Measurements from ENCODE around the gene SAT1. TPM values are rescaled to one million over a fixed set of nuclear protein-coding genes. Genes with fewer than 3 reads are reported as not detected.

SAT1 gene
- total and polyA plus RNA-seq, 2 experiments from 2014 or later = 1,822 to 2,173 TPM

GRCh38 chrX:23784470-23785331, 1.7 kb downstream of the SAT1 start:
- peaks cover 27% of the 10 kb centered on the region for H3K79me2 ChIP-seq
- peaks cover 12% of the 10 kb centered on the region for H4K20me1 ChIP-seq (ENCODE audit: insufficient read depth, poor library complexity, severe bottlenecking)
- H3K9me2 ChIP-seq (replicated peaks; ENCODE audit: insufficient read depth) = no peaks in the 10 kb centered on the region
- H3K36me3 ChIP-seq (replicated peaks; ENCODE audit: insufficient read depth, low read depth) = no peaks in the 10 kb centered on the region
- peak overlapping the region; percentile 94 for H3K27ac ChIP-seq
- 65% methylated on average over 8 of the region's 8 CpGs for WGBS (ENCODE audit: low lambda C conversion rate, missing lambda C conversion rate)
- no peak for TF ChIP-seq CTCF (IDR thresholded peaks at IDR 0.05; ENCODE audit: poor library complexity)
- H3K4me3 ChIP-seq = peak overlapping the region; percentile 62
- H3K9me3 ChIP-seq (ENCODE audit: low read depth) = no peaks in the 10 kb centered on the region
- peaks cover 4% of the 10 kb centered on the region for H3K4me1 ChIP-seq (ENCODE audit: insufficient read depth)
- DNase-seq (ENCODE audit: low spot score) = peak; percentile 33
- no peak overlapping the region for H2AFZ ChIP-seq
- no peaks in the 10 kb centered on the region for H3K27me3 ChIP-seq
- H3K4me2 ChIP-seq = peak overlapping the region; percentile 75

- 85% methylated on average over 2 of the region's 2 CpGs for whole genome bisulfite sequencing (ENCODE audit: low lambda C conversion rate, missing lambda C conversion rate)
- H3K27me3 ChIP-seq = no peaks in the 10 kb centered on the region
- no peak overlapping the region for H2AFZ ChIP-seq
- DNase-seq (ENCODE audit: low spot score) = no peak
- H3K27ac ChIP-seq = peak overlapping the region; percentile 94
- no peaks in the 10 kb centered on the region for H3K9me2 ChIP-seq (replicated peaks; ENCODE audit: insufficient read depth)
- H3K36me3 ChIP-seq (replicated peaks; ENCODE audit: insufficient read depth, low read depth) = no peaks in the 10 kb centered on the region
- H3K79me2 ChIP-seq = peaks cover 27% of the 10 kb centered on the region
- no peak for TF ChIP-seq EZH2 (IDR thresholded peaks at IDR 0.05; ENCODE audit: borderline replicate concordance)
- TF ChIP-seq CTCF (IDR thresholded peaks at IDR 0.05; ENCODE audit: poor library complexity) = no peak
- TF ChIP-seq EZH2phosphoT487 (IDR thresholded peaks at IDR 0.05; ENCODE audit: low read depth, severe bottlenecking, unreplicated experiment) = no peak
- H4K20me1 ChIP-seq (ENCODE audit: insufficient read depth, poor library complexity, severe bottlenecking) = peaks cover 12% of the 10 kb centered on the region
- peaks cover 4% of the 10 kb centered on the region for H3K4me1 ChIP-seq (ENCODE audit: insufficient read depth)
- no peaks in the 10 kb centered on the region for H3K9me3 ChIP-seq (ENCODE audit: low read depth)
- H3K4me3 ChIP-seq = peak overlapping the region; percentile 62
- peak overlapping the region; percentile 75 for H3K4me2 ChIP-seq
Observed at GRCh38 chrX:23785580-23785979, 2.6 kb downstream of the SAT1 start.

GRCh38 chrX:23786268-23786815, 3.4 kb downstream of the SAT1 start:
- TF ChIP-seq CTCF (IDR thresholded peaks at IDR 0.05; ENCODE audit: poor library complexity) (no peak), EZH2phosphoT487 (IDR thresholded peaks at IDR 0.05; ENCODE audit: low read depth, severe bottlenecking, unreplicated experiment) (no peak), EZH2 (IDR thresholded peaks at IDR 0.05; ENCODE audit: borderline replicate concordance) (no peak)
- DNase-seq (ENCODE audit: low spot score) = peak; percentile 47
- H3K27ac ChIP-seq = peak overlapping the region; percentile 94
- H3K27me3 ChIP-seq = no peaks in the 10 kb centered on the region
- peaks cover 27% of the 10 kb centered on the region for H3K79me2 ChIP-seq
- peaks cover 12% of the 10 kb centered on the region for H4K20me1 ChIP-seq (ENCODE audit: insufficient read depth, poor library complexity, severe bottlenecking)
- no peaks in the 10 kb centered on the region for H3K9me3 ChIP-seq (ENCODE audit: low read depth)
- 92% methylated on average over 11 of the region's 11 CpGs for WGBS (ENCODE audit: low lambda C conversion rate, missing lambda C conversion rate)
- no peak overlapping the region for H2AFZ ChIP-seq
- no peak overlapping the region for H3K4me3 ChIP-seq
- no peaks in the 10 kb centered on the region for H3K9me2 ChIP-seq (replicated peaks; ENCODE audit: insufficient read depth)
- no peaks in the 10 kb centered on the region for H3K36me3 ChIP-seq (replicated peaks; ENCODE audit: insufficient read depth, low read depth)
- H3K4me1 ChIP-seq (ENCODE audit: insufficient read depth) = peaks cover 4% of the 10 kb centered on the region
- H3K4me2 ChIP-seq = peak overlapping the region; percentile 75

Measured in hepatocyte (in vitro differentiated cells).